ENCODE results near the gene CHD9.

DNA sequence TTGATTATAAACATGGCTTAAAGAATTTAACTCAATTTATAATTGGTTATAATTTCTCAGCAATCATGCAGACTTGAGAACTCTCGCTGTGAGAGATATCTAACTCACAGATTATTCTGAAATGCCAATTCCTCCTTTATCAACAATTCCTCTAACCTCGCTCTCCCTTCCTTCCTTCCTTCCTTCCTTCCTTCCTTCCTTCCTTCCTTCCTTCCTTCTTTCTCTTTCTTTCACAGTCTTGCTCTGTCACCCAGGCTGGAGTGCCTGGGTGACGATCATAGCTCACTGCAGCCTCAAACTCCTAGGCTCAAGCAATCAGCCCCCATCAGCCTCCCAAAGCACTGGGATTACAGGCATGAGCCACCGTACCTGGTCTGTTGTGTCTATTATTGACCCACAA is 42.4 kb downstream of the CHD9 start:
- TF ChIP-seq, protein P1, sequence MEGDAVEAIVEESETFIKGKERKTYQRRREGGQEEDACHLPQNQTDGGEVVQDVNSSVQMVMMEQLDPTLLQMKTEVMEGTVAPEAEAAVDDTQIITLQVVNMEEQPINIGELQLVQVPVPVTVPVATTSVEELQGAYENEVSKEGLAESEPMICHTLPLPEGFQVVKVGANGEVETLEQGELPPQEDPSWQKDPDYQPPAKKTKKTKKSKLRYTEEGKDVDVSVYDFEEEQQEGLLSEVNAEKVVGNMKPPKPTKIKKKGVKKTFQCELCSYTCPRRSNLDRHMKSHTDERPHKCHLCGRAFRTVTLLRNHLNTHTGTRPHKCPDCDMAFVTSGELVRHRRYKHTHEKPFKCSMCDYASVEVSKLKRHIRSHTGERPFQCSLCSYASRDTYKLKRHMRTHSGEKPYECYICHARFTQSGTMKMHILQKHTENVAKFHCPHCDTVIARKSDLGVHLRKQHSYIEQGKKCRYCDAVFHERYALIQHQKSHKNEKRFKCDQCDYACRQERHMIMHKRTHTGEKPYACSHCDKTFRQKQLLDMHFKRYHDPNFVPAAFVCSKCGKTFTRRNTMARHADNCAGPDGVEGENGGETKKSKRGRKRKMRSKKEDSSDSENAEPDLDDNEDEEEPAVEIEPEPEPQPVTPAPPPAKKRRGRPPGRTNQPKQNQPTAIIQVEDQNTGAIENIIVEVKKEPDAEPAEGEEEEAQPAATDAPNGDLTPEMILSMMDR (IDR thresholded peaks at IDR 0.05): no peak
- TF ChIP-seq EP300 (IDR thresholded peaks at IDR 0.05): no peak
